GM21381 (cell line): ENCODE measurements around the gene COMMD2.

Experiments used
- ATAC-seq: cut with Tn5 transposase; IDR thresholded peaks from one replicate; pipeline ENCODE4 v1.9.1; 2021; ENCODE audit warnings: mild to moderate bottlenecking, moderate library complexity; ENCODE audit not compliant: unreplicated experiment

The COMMD2 gene

DNA sequence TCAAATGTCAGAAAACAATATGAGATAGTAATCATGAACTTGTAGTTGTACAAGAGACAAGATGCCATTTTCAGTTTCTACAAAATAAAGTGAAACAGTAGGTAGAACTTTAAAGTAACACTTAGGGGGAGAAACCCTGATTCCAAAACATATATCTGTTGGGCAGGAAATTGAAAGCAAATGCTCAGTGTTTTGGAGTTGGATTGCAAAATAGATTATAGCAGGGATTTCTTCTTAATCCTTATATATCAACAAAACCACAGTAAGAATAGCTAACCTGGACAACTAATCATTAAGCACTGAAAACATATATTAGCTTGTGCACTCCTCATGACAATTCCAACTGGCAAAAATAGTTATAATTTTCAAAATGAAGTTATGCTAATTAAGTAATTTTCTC lies 46.9 kb downstream of the COMMD2 start:
- ATAC-seq = no peak

DNA sequence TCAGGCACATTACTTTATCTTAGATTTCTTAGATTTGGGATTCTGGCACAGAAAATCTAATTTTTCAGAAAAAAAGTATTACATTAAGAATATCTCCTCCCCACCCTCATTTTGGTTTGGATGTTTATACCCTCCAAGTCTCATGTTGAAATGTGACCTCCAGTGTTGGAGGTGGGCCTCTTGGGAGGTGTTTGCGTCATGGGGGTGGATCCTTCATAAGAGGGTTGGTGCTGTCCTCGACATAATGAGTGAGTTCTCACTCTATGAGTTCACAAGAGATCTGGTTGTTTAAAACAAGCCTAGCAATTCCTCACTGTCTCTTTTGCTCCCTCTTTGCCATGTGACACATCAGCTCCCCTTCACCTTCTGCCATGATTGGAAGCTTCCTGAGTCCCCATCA lies 48.8 kb downstream of the COMMD2 start:
- ATAC-seq = no peak

DNA sequence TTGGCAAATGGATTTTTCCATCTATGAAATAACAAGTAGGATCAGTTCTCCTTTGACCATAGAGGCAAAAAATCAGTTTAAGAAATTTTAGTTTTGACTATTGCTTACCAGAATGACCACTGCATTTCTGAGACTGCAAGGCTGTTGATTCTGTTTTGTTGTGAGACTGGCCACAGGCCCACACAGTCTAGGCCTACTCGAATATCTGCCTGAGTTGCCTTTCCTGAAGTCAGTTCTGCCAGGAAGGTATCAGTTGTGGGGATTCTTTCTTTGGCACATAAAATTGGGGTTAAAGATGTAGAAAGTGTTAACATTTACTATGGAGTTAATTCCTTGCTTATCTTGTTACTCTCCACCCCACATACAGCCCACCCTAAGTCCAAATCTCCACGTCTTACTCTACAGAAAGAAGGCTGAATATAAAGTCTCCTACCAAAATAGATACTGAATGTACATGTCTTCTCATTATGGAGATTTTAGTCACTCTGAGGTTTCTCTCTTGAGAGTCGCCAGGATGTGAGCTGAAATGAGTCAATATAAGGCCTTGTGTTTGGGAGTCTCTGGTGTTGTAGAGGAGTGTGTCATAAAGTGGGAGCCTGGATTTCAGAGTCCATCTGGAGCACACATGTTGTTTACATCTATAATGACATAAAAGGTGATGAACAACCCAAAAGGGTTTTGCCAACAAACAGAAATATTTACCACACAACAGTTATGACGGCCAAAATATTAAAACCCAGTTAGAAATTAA lies 49.4 kb downstream of the COMMD2 start:
- ATAC-seq = no peak

DNA sequence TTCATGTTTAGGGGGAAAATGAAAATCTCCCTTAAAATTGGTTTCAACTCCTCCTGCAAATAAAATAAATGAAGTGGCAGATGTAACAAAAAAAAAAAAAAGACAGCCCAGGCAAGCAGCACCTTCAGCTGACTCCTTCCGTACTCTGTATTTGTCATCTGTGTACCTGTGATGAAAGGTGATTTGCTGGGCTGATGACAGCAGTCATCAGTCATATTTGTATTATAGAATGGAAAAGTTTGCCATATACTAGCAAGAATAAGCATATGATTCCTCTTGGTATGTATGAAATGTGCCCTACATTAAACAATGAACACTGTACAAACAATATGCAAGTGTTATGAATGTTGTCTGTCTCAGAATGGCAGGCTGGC lies 50.3 kb downstream of the COMMD2 start:
- no peak for ATAC-seq

DNA sequence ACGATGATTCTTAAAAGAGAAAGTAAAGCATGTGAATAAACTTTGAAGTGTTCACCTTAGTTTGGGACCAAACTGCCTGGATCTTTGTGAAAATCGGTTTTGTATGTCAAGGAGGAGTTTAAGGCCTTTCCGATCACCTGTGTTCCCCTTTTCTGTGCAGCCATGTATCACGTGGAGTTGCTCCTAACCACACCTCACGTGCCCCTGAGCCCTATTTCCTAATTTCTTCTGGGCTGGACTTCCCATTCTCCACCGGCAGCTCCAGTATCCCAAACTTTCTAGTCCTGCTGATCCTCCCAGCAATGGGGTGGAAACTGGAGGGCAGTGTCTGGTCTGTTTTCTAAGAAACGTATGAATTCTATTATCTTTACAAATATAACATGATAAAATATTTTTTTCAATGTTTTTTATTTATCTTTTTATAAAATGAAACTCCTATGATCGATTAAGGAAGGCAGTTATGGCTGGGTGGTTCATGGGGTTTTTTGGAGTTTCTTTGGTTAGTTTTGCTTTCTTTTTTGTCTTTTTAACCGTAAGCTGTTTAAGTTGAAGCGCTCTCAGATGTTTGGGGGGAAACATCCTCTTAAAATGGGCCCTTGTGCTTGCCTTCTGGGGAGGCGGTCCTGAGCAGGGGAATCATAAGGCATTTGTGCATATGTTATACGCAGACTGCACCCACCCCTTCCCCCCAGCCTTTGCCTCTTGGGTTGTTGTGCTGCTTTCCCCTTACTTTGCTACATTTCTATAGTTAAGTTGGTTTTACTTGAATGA lies 50.9 kb downstream of the COMMD2 start:
- no peak for ATAC-seq
